GM19468 (cell line): ENCODE data around the gene MRPL3.
"Not testable (repeated sequence)": the region's sequence is repeated elsewhere in the genome, so short reads cannot be mapped to it uniquely, and the experiment has no call there.

Experiments
- ATAC-seq: cut with Tn5 transposase; IDR thresholded peaks from one replicate; pipeline ENCODE4 v1.9.1; 2021; ENCODE audit warnings: mild to moderate bottlenecking, moderate library complexity, moderate number of reproducible peaks; ENCODE audit not compliant: unreplicated experiment; ENCODE audit errors: extremely low read depth

The MRPL3 gene

DNA sequence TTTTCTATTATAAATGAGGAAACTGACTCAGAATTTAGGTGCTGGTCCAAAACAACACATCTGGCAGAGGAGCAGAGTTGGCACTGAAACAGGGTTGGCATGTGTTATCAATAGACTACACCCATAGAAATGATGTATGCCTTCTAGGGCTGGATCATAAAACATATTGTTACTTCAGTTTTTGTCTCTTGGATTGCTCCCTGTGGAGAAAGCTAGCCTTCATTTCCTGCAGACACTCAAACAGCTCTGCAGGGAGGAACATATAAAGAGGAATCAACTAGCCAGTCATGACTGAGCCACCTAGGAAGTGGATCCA is 507 bp upstream of the MRPL3 start:
- no peak for ATAC-seq

DNA sequence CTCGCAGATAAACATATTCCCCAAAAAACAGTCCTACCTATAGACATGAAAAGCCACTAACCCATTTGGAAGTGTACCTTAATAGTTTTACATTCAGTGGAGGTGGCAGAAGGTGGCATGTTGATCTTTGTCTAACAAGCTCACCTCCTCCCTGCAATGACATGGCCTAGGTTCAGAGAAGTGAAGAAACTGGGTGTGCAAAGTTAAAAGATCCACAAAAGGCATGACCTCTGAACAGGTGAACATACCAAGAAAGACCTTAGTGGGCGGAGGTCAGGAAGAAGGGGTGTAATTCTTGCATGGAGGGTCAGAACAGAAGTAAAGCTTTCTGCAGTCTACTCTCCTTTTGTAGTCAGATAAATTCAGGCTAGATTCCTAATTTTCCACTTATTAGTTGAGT is 822 bp downstream of the MRPL3 start:
- ATAC-seq = no peak

GRCh38 chr3:131494706-131495105 is 8.1 kb downstream of the MRPL3 start:
- no peak for ATAC-seq

DNA sequence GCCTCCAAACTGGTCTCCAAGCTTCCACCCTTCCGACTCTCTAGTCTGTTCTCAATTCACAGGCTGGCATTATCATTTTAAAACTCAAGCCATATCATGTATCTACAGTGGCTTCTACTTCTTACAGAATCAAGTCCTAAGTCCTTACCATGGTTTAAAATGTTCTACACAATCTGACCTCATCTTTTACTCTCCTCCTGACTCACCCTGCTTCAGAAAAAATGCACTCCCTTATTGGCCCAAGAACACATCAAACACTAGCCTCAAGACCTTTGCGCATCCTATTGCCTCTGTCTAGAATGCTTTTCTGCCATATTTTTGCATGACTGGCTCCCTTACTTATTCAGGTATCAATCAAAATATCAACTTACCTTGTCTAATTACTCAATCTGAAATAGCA is 11.0 kb downstream of the MRPL3 start:
- no peak for ATAC-seq

- ATAC-seq = no peak
These were observed 11.7 kb downstream of the MRPL3 start for GRCh38 chr3:131491084-131491483.

- not testable (repeated sequence) for ATAC-seq
These were observed 16.2 kb downstream of the MRPL3 start for GRCh38 chr3:131486545-131486944.

GRCh38 chr3:131485119-131485518 is 17.7 kb downstream of the MRPL3 start:
- ATAC-seq = no peak

GRCh38 chr3:131484496-131485111 is 18.2 kb downstream of the MRPL3 start:
- ATAC-seq = no peak

GRCh38 chr3:131480116-131480515 is 22.7 kb downstream of the MRPL3 start:
- no peak for ATAC-seq

DNA sequence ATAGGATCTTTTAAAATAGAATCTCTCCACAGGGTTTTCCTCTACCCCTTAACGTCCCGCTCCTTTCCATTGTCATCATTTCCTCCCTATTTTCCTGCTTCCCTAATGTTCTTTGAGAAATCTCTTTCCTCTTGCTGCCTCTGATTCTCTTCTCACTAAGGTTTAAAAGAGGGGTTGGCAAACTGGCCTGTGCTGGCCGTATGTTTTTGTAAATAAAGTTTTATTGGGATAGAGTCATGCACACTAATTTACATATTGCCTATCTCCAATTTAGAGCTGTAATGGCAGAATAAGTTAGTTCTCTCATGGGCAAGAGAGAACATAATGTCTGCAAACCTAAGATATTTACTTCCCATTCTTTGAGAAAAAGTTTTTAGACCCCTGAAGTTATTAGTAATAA is 25.0 kb downstream of the MRPL3 start:
- no peak for ATAC-seq

GRCh38 chr3:131474115-131474514 is 28.7 kb downstream of the MRPL3 start:
- no peak for ATAC-seq

- ATAC-seq = no peak
These were observed 32.4 kb downstream of the MRPL3 start for GRCh38 chr3:131470377-131470776.

DNA sequence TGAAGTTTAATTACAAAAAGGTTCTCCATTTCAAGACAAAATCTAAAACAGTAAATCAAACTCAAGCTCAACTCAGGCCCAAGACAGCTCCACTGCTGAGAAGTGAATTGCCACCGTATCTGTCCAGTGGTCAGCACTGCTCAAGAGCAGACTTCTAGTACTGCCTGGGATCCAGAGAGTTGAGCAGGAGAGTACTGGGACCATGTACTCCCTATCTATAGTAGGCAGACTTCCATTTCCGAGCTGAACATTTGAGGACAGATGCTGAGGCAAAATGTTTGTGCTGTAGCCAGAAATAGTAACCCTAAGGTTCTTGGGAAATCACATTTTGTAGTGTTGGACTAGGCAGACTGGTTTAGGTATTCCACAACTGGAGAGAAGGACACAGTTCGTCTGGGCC is 44.1 kb downstream of the MRPL3 start:
- ATAC-seq = no peak

DNA sequence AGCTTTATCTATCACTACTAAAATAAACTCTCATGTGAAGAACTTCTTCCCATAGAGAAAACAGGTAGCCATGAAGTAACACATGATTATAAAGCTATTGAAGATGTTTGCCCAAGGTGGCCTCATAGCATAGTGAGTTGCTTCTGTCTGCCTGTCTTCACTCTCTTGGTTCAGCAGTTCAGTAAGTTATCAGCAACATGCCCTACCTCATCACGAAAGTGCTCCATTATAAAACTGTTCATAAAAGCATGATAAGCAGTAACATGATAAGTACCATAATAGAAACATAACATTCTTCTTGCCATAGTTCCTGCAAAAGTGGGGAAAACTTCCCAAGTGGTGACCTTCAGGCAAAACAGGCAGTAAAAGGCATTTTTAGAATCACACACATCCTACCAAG is 45.6 kb downstream of the MRPL3 start:
- no peak for ATAC-seq

DNA sequence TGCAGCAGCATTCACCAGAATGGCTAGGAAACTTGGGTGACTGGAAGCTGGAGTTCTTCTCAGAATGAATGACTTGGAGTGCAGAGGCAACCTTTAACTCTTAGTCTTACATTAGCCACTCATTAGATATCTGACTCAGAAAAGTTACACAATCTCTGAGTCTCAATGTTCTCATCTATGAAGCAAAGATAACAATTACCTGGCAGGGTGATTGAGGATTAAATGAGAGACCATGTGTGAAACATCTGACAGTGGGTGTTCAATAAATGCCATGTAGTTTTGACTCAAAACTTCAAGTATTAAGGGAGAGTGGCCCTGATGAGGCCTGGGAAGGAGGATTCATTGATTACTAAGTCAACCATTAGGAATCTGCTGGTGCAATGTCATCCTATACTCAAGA is 48.3 kb downstream of the MRPL3 start:
- no peak for ATAC-seq

DNA sequence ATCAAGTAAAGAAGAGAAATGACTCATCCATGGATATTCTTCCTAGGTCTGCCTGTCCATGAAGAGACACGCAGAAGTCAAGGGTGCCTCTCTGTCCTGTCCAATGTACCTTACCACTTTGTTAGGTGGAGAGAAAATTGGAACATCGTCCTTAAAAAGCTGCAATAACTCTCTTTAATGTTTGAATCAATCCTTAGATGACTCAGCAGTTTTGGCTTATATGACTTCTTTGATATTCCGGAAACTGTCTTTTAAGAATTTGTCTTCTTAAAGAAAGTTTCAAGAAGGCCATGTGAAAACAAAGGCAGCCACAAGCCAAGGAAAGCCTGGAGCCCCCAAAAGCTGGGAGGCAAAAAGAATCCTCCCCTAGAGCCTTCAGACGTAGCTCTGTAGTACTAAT is 49.2 kb downstream of the MRPL3 start:
- no peak for ATAC-seq

DNA sequence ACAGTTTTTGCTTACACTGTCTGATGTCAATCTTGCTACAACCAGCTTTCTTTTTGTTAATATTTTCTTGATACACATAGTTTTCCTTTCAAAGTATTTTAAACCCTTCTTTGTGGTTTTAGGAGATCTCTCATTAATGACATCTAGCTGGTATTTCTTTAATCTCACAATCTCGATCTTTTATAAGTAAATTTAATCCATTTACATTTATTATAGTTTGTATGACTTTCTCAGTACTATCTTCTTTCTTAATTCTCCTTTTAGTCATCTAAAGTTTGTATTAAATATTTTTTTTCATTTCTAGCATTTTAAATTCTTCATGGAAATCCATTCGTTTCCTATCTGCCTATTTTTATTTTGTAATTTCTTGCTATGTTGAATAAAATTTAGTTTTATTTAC is 55.4 kb downstream of the MRPL3 start:
- no peak for ATAC-seq

- ATAC-seq = no peak
These were observed 58.6 kb downstream of the MRPL3 start for GRCh38 chr3:131444180-131444579.

DNA sequence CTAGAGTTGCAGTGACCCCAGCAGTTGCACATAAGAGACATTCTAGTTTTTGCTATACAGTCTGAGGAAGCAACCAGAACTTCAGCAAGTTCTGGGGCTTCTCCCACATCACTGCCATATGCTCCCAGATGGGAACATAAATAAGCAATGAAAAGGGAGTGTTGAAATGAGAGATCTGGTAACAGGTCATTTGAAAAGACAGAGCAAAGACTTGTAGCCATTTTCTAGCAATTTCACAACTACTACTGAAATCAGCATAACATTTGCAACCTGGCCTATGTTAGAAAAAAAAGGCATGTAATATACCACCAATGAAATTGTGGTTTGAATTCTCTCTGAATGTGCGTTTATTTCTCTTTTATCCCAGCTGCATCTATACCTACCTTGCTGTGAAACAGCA is 63.7 kb downstream of the MRPL3 start:
- no peak for ATAC-seq

- no peak for ATAC-seq
These were observed 67.8 kb downstream of the MRPL3 start for GRCh38 chr3:131435000-131435399.

DNA sequence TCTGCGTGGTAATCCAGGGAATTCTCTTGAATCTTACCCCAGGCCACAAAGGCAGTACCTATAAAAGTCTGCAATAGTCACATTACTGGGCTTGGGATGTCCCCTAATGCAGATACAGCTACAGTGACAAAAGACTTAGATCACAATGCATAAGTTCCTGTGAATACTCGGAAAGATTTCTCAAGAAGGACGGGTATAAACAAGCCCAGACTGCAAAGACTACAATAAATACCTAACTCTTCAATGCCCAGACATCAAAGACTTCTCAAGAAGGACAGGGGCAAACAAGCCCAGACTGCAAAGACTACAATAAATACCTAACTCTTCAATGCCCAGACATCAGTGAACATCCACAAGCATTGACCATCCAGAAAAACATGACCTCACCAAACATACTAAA is 70.3 kb downstream of the MRPL3 start:
- no peak for ATAC-seq

GRCh38 chr3:131431754-131432153 is 71.0 kb downstream of the MRPL3 start:
- ATAC-seq = no peak

GRCh38 chr3:131427226-131427625 is 75.5 kb downstream of the MRPL3 start:
- ATAC-seq = no peak
